GM18505 (cell line): ENCODE measurements around the gene RTP1.
"Not testable (repeated sequence)": the region's sequence is repeated elsewhere in the genome, so short reads cannot be mapped to it uniquely, and the experiment has no call there.

ENCODE experiments used
- ATAC-seq: cut with Tn5 transposase; IDR thresholded peaks from one replicate; pipeline ENCODE4 v1.9.1; 2021; ENCODE audit not compliant: unreplicated experiment
- POLR2A ChIP-seq: IDR thresholded peaks from 4 replicates; pipeline ENCODE4 v1.6.1; 2011; ENCODE audit warnings: borderline replicate concordance; ENCODE audit not compliant: insufficient read depth, insufficient read length; ENCODE audit errors: extremely low read depth

RTP1 gene

GRCh38 chr3:187210545-187211327 lies 13.4 kb downstream of the RTP1 start:
- ATAC-seq, result no peak
- no peak for TF ChIP-seq POLR2A

DNA sequence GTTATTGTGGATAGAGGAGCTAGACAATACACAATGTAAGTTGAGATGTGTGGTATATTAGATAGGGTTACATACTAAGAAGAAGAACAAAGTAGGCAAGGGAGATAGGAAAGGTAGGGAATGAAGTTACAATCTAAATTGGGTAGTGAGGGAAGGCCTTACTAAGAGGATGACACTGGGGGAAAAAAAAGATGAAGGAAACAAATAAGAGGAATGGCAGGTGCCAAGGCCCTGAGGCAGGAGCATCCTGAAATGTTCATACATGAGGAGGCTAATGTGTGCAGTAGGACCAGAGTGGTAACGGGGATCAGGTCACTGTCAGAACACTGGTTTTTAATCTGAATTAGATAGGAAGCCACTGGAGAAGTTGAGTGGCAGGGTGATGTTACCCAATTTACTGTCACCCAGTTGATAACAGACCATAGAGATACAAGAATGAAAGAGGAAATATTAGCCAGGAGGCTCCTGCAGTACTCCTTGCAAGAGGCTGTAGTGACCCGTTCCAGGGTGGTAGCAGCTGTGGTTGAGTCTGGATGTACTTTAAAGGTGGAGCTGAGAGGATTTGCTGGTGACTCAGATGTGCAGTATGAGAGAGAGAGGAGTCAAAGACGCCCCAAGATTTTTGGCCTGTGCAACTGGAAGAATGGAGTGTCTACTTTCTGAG lies 14.4 kb downstream of the RTP1 start:
- ATAC-seq, result no peak
- TF ChIP-seq POLR2A, result no peak

DNA sequence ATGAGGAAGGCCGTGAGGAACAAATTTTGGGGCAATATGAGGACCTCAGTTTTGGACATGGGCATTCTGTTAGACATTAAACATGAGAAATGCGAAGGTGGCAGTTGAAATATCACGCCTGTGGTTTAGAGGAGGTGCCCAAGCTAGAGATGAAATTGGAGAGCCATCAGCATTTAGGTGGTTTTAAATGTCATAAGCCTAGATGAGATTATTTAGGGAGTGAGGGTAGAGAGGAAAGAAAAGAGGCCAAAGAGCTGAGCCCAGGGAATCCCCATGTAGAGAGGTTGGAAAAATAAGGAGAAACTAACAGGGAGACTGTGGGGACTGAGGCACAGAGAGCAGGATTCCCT lies 14.9 kb downstream of the RTP1 start:
- TF ChIP-seq POLR2A, result no peak

DNA sequence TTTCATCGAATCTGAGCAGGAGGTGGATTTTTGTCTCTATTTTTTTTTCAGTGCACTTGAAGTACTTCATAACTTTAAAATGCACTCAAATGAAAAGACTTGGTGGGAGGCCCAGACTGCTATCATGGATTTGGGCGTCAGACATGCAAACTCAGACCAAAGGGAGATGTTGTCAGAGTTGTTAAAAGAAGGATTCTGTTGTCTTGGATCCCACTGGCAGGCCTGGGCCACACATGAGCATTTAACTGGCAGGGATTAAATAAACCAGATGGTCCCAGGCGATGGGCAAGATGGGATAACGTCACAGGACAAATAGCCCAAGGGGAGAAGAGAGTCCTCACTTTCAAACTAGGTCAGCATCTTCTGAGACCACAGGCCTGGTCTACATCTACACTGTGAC lies 15.4 kb downstream of the RTP1 start:
- ATAC-seq, result no peak
- TF ChIP-seq POLR2A, result no peak

More for the DNA sequence above, 14.9 kb downstream of the RTP1 start:
- ATAC-seq, result no peak

DNA sequence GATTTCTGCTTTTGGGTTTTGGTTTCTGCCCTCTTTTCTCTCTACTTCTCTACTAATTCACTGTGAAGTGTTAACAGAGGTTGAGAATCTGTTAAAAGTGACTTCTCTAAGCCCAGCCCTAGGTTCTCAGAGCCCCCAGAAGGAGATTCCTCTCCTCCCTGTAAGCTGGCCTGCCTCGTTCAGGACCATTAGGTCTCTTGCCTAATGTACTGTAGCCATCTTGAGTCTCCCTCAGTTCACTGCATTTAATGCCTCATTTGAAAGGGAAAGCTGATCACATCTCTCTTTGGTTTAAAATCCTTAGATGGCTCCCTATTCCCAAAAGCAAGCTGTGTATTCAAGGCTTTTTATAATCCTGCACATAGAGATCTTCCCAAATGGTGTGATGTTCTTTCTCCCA lies 16.3 kb downstream of the RTP1 start:
- no peak for ATAC-seq
- no peak for TF ChIP-seq POLR2A

DNA sequence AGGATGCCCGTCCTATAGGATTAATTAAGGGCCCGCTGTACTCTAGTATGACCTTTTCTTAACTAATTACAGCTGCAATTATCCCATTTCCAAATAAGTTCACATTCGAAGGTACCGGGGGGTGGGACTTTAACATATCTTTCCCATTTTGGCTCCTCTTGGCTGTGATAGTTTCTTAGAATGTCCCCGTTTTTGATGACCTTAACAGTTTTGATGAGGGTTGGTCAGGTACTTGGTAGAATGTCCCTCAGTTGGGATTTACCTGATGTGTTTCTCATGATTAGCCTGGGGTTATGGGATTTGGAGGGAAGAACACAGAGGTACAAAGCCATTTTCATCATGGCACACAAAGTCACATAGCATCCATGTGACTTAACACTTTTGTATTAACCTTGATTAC lies 18.2 kb downstream of the RTP1 start:
- ATAC-seq, result no peak
- no peak for TF ChIP-seq POLR2A

DNA sequence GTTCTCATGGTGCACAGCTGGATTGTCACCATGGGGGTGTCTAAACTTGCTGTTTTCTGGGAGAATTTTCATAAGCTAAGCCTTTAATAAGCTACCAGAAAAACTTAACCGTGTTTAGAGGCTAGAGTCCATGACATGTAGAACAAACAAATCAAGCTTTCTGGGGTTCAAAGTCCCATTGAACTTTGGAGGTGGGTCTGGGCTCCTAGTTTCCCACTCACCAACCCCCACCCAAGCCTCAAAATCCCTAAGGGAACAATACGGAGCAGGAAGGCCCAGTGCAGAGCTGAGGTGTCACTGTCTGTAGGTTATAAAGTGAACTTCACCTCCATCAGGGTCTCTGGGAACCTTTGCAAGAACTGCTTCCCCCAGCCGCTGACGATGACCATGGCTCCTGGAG lies 25.5 kb downstream of the RTP1 start:
- no peak for ATAC-seq
- no peak for TF ChIP-seq POLR2A

DNA sequence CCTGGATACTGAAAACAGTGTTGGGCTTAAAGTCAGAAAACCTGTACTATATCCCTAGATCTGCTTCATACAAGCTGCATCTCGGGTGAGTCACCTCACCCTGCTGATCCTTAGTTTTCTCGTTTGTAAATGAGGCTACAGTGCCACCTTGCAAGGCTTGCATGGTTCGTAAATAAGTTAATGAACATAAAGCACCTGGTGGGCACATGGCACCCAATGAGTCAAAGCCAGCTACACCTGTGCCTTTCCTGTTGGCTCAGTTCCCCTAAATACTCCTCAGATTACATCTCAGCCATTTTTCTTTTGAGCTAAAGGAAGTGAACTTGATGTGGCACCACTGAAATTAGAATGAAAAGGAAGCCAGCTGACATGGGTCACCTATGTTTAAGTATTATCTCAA lies 26.5 kb downstream of the RTP1 start:
- ATAC-seq, result no peak
- no peak for TF ChIP-seq POLR2A

DNA sequence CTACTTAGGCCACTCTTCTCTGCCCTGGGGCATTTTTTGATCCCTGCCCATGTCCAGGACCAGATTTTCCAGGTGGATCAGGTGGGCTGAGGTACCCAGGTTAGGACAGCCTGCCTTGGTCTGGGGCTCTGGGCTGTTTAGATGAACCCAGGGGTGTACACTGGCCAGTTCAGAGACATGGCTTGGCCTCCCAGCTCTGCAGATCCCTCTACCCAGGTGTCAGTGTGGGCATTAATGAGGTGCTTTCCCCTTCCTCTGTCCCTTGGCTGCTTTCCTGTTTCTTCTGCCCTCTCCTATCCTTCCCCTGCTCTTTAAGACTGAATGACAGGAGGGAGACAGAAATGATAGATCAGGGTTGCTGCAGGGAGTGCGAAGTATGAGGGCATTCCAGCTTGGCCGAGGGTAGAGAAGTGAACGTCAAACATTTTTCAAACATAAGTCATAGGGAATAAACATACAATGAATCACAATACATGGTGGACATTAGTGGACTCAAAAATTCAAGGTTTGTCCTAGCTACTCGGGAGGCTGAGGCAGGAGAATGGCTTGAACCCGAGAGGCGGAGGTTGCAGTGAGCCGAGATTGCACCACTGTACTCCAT lies 30.5 kb downstream of the RTP1 start:
- TF ChIP-seq POLR2A, result no peak

DNA sequence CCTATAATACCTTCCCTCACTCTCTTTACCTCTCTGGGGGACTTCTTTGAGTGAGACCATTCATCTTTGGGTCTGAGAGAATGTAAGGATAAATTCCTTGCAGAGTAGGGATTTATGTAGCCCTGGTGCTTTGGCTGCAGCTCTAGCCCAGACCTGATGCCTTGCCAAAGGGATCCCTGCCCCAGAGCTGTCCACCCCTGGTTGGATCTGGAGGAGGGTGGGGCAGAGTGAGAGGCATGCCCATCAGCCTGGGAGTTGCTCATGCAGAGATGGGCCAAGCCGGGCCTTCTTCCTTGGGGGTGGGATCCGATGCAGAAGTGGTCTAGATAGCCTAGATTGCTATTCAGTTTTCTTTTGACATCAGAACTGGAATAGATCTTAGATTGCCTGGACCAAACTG lies 31.5 kb downstream of the RTP1 start:
- no peak for TF ChIP-seq POLR2A
- ATAC-seq, result no peak

More for the DNA sequence above, 30.5 kb downstream of the RTP1 start:
- ATAC-seq, result no peak

- no peak for TF ChIP-seq POLR2A
- no peak for ATAC-seq
These were observed 32.7 kb downstream of the RTP1 start for GRCh38 chr3:187230011-187230410.

DNA sequence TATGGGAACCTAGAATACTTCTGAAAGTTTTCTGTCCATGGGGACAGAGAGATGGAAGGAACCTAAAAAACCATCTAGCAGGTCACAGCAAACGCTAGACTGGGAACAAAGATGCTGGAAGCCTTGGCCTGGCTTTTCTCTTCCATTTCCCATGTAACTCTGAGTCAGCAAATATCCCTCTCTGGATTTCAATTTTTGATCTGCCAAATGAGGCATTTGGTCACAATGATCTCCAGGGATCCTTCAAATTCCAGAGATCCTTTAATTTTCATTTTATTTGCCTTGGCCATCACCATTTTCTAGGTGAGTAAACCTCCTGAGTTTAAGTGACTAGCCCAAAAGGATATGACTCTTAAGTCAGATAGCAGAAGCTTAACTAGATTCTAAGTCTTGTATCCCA lies 39.7 kb downstream of the RTP1 start:
- ATAC-seq, result no peak
- TF ChIP-seq POLR2A, result no peak

- ATAC-seq, result no peak
- no peak for TF ChIP-seq POLR2A
These were observed 40.5 kb downstream of the RTP1 start for GRCh38 chr3:187237741-187238140.

DNA sequence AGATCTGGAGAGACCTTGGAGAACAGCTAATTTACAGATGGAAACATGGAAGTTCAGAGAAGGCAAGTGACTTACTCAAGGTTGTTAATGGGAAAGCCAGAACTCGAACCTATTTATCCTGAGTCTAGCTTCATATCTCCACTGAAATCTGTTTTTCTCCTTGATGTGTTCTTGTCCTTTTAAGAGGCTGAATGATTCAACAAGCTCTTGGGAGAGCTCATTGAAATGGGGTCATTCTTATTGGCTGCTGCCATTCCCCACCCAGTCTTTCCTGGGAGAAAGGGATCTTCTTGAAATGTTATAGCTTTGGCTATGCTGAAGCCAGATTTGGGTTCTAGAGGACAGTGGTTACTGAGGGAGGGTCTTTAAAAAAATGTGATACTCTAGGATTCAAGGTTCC lies 41.0 kb downstream of the RTP1 start:
- TF ChIP-seq POLR2A, result no peak
- no peak for ATAC-seq

DNA sequence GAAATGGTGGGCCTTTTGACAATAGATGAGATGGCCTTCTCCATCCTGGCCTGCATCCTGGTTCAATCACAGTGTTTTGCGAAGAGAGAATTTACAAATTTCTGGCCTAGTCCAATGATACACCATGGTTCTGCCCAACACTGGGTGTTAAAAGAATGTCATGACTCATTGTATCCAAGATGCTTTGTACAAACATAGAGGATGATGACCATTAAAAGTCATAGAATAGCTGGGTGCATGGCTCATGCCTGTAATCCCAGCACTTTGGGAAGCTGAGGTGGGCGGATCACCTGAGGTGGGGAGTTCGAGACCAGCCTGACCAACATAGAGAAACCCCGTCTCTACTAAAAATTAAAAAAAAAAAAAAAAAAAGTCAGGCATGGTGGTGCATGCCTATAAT lies 41.5 kb downstream of the RTP1 start:
- not testable (repeated sequence) for ATAC-seq
